Epithelial cell of esophagus (primary cell): Measurements from ENCODE around the gene SNED1.

Experiments used
- DNase-seq: peaks from one replicate; pipeline ENCODE4 v3.0.0; 2010; ENCODE audit warnings: low read depth
- H3K4me3 ChIP-seq: 2 replicates; pipeline ENCODE4 v1.5.1; 2011; ENCODE audit warnings: mild to moderate bottlenecking, low read length, control low read depth
- CTCF ChIP-seq: IDR thresholded peaks from 2 replicates; pipeline ENCODE4 v1.5.1; 2011; ENCODE audit warnings: low read depth, mild to moderate bottlenecking, low read length, control low read depth, inconsistent platforms; ENCODE audit not compliant: insufficient read depth; ENCODE audit errors: missing control alignments

SNED1 gene

DNA sequence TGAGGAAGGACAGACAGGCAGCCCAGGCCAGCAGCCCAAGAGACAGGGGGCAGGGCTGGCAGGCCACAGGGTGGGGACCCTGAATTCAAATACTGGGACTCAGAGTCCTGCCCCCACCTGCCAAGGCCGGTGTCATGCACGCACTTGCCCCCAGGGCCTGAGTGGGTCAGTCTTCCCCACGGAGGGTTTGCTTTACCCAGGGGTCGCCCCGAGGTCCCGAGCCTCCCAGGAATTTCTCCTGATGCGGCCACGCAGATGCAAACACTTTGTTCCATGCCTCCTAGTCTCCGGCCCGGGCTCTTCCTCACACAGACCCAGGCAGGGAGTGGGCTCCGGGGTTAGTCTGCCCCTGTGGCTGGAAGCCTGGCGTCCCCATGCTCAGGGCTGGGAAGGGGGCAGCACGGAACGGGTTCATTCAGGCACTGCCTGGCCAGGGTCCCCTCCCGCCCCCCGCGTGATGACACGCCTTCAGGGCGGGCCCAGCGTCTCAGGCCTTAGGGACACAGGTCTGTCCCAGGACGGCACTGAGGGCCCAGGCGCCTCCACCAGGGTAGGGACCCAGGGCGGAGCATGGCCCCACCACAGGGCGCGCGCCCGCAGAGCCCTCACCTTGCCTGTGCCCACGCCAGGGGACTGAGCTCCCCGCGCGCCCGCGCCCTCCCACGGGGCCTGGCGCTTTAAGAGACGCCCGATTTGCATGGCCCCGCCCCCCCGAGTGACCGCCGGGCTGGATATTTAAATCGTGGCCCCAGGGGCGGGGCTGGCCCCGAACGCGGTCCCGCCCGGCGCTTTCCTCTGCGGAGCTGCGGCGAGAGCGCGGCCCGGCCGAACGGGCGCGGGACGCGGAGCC, at the start of gene SNED1:
Gene SNED1, plus strand, starts transcription at position 763 of the 850 bp plus-strand sequence. CDS start 220 bp downstream, outside the sequence.
- H3K4me3 ChIP-seq, result peak within 1 kb of the TSS; percentile 25
- peak; percentile 73 for DNase-seq
- no peak for TF ChIP-seq CTCF

DNA sequence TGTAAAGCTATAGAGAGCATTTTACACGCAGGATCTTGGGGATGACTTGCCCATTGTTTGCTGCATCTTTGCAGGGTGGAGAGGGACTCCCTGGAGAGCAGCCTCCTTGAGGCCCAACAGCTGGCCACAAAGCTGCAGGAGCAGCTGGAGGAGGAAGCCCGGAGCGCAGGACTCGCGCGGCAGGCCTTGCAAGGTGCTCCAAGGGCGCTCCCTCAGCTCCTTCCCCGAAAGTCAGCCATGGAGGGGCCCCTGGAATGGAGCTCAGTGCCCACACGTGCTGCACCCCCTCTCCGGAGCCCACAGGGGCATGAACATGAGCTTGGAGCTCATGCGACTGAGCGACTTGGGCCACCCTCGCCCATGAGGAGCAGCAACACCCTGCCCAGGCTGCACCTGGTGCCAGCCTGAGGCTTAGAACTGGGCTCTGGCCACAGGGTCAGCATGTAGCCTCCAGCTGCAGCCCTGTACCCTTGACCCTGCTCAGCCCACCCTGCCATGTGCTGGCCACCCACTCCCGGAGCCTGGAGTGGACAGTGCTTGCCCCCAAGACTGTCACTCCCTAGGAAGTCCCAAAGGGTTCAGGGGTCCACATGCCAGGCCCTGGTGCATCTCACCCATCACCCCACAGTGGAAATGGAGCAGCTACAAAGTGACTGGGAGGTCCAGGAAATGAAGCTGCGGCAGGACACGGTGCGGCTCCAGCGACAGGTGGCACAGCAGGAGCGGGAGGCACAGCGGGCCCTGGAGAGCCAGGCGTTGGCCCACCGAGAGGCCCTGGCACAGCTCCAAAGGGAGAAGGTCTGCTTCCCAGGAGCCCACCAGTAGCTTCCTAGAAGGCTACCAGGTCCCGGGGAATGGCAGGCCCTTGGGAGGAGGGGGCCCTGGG, 49.3 kb upstream of the SNED1 start:
- DNase-seq, result no peak
- no peak overlapping the region for H3K4me3 ChIP-seq
- TF ChIP-seq CTCF, result no peak

- no peak overlapping the region for H3K4me3 ChIP-seq
- no peak for DNase-seq
- TF ChIP-seq CTCF, result no peak
Measured at GRCh38 chr2:240949791-240950705, 48.4 kb upstream of the SNED1 start.

DNA sequence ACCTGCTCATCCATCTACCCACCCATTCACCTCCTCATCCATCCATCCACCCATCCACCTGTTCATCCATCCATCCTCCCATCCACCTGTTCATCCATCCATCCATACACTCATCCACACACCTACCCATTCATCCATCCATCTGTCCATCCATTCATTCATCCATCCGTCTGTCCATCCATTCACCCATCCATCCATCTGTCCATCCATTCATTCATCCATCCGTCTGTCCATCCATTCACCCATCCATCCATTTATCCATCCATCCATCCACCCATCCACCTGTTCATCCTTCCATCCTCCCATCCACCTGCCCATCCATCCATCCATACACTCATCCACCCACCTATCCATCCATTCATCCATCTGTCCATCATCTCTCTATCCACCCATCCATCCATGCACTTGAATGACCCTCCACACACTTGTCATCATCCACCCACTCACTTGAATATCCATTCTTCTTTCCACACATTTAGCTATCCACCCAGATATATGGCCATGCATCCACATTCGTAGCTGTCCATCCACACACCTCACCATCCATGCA, 47.3 kb upstream of the SNED1 start:
- H3K4me3 ChIP-seq, result no peak overlapping the region
- TF ChIP-seq CTCF, result no peak
- DNase-seq, result no peak

DNA sequence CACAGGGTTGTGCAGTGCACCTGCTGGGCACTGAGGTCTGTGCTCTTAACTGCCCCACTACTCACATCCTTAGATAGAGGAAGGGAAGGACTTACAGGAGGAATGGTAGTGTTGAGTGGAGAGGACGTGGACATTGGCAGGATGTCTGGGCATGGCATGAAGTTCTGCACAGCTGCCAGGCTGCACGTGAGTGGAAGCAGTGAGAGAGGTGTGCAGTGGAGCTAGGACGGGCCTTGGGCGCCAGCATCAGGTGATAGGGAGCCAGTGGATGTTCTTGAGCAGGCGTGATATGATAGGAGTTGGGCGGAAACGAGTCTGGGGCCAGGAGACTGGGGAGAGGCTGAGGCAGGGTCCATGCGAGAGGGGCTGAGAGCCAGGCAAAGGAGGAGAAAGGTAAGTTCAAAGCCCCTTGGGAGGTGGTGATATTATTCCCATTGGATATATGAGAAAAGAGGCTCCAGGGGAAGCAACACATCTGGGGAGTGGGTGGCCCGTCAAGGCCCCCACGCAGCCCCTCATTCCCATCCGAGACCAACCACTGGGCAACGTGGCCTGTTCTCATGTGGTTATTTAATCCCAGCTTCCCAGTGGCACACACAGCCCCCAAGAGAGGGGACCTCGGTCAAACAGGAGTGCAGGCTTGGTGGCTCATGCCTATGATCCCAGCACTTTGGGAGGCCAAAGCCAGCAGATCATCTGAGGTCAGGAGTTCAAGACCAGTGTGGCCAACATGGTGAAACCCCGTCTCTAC, 45.7 kb upstream of the SNED1 start:
- TF ChIP-seq CTCF, result no peak
- no peak for DNase-seq

More for the DNA sequence above, 45.7 kb upstream of the SNED1 start:
- no peak overlapping the region for H3K4me3 ChIP-seq
